Measurements from ENCODE around the gene GNGT2. TPM values are rescaled to one million over a fixed set of nuclear protein-coding genes. Genes with fewer than 3 reads are reported as not detected.

The GNGT2 gene
- total RNA-seq, 1 donor from 2014 or later = not detected

GRCh38 chr17:49218941-49219913 is 8.9 kb upstream of the GNGT2 start:
- H3K36me3 ChIP-seq (ENCODE audit: insufficient read depth, low read length) = no peaks in the 10 kb centered on the region
- H3K4me1 ChIP-seq (ENCODE audit: insufficient read depth, low read length) = no peaks in the 10 kb centered on the region
- no peak overlapping the region for H3K4me3 Mint-ChIP-seq (ENCODE audit: unreplicated experiment)
- H2AFZ ChIP-seq (ENCODE audit: low read depth, low read length) = no peak overlapping the region
- no peak overlapping the region for H3K4me3 ChIP-seq (ENCODE audit: insufficient read depth, low read depth, low read length)
- H3K36me3 Mint-ChIP-seq (ENCODE audit: low read depth, unreplicated experiment) = peaks cover 5% of the 10 kb centered on the region
- H3K9ac ChIP-seq (ENCODE audit: low read length) = no peak overlapping the region
- no peak for TF ChIP-seq EZH2 (IDR thresholded peaks at IDR 0.05; ENCODE audit: insufficient read depth, low read length)
- no peak for TF ChIP-seq CTCF (IDR thresholded peaks at IDR 0.05; ENCODE audit: insufficient read depth, low read depth, low read length)
- no peaks in the 10 kb centered on the region for H3K9me3 Mint-ChIP-seq (ENCODE audit: unreplicated experiment)
- FAIRE-seq (no peak), DNase-seq (ENCODE audit: low read depth) (no peak)
- H3K27ac ChIP-seq (ENCODE audit: low read depth, low read length) = no peak overlapping the region
- peaks cover 50% of the 10 kb centered on the region for H3K27me3 Mint-ChIP-seq (ENCODE audit: low read depth, unreplicated experiment)
- no peaks in the 10 kb centered on the region for H3K79me2 ChIP-seq (ENCODE audit: insufficient read depth, low read length)
- H3K27ac Mint-ChIP-seq (ENCODE audit: unreplicated experiment) = no peak overlapping the region
- H4K20me1 ChIP-seq (ENCODE audit: insufficient read depth, low read length) = no peaks in the 10 kb centered on the region
- peaks cover 2% of the 10 kb centered on the region for H3K4me1 Mint-ChIP-seq (ENCODE audit: low read depth, unreplicated experiment)
- H3K27me3 ChIP-seq (ENCODE audit: insufficient read depth, low read length) = peaks cover 17% of the 10 kb centered on the region
- no peaks in the 10 kb centered on the region for H3K9me3 ChIP-seq (ENCODE audit: insufficient read depth, low read depth, low read length)
- H3K4me2 ChIP-seq (ENCODE audit: low read length) = no peak overlapping the region

GRCh38 chr17:49217651-49218413 is 7.5 kb upstream of the GNGT2 start:
- Mint-ChIP-seq H3K4me1 (ENCODE audit: low read depth, unreplicated experiment) (no peaks in the 10 kb centered on the region), H3K27ac (ENCODE audit: unreplicated experiment) (no peak overlapping the region), H3K27me3 (ENCODE audit: low read depth, unreplicated experiment) (peaks cover 39% of the 10 kb centered on the region), H3K9me3 (ENCODE audit: unreplicated experiment) (no peaks in the 10 kb centered on the region), H3K4me3 (ENCODE audit: unreplicated experiment) (no peak overlapping the region), H3K36me3 (ENCODE audit: low read depth, unreplicated experiment) (peaks cover 5% of the 10 kb centered on the region)
- Histone ChIP-seq H3K79me2 (ENCODE audit: insufficient read depth, low read length) (no peaks in the 10 kb centered on the region), H2AFZ (ENCODE audit: low read depth, low read length) (no peak overlapping the region), H3K4me1 (ENCODE audit: insufficient read depth, low read length) (no peaks in the 10 kb centered on the region), H3K27ac (ENCODE audit: low read depth, low read length) (no peak overlapping the region), H3K36me3 (ENCODE audit: insufficient read depth, low read length) (no peaks in the 10 kb centered on the region), H4K20me1 (ENCODE audit: insufficient read depth, low read length) (no peaks in the 10 kb centered on the region), H3K9ac (ENCODE audit: low read length) (no peak overlapping the region), H3K4me3 (ENCODE audit: insufficient read depth, low read depth, low read length) (no peak overlapping the region), H3K9me3 (ENCODE audit: insufficient read depth, low read depth, low read length) (no peaks in the 10 kb centered on the region), H3K4me2 (ENCODE audit: low read length) (no peak overlapping the region), H3K27me3 (ENCODE audit: insufficient read depth, low read length) (peaks cover 7% of the 10 kb centered on the region)
- no peak for DNase-seq (ENCODE audit: low read depth)
- FAIRE-seq = no peak
- TF ChIP-seq CTCF (IDR thresholded peaks at IDR 0.05; ENCODE audit: insufficient read depth, low read depth, low read length) (no peak), EZH2 (IDR thresholded peaks at IDR 0.05; ENCODE audit: insufficient read depth, low read length) (no peak)

Data from astrocyte (in vitro differentiated cells and primary cell).